Fibroblast of skin of scalp (primary cell): ENCODE measurements around the gene SULF2. TPM values are rescaled to one million over a fixed set of nuclear protein-coding genes. Genes with fewer than 3 reads are reported as not detected.
"Not testable (repeated sequence)": the region's sequence is repeated elsewhere in the genome, so short reads cannot be mapped to it uniquely, and the experiment has no call there.

Source experiments
- DNase-seq: peaks from one replicate; pipeline ENCODE4 v3.0.0-alpha.2; 2013
- polyA plus RNA-seq, 2 experiments: library from polyadenylated mRNA; unstranded; fragments of 120-200 nt; gene quantifications; one replicate each; pipeline ENCODE4 v1.2.1, GENCODE V29; 2013; ENCODE audit not compliant: insufficient read length in 2 of 2

Gene SULF2
- 55.5 TPM for polyA plus RNA-seq (2013, experiment 1 of 2; ENCODE audit: insufficient read length)
- polyA plus RNA-seq (2013, experiment 2 of 2; ENCODE audit: insufficient read length): 53.5 TPM

DNA sequence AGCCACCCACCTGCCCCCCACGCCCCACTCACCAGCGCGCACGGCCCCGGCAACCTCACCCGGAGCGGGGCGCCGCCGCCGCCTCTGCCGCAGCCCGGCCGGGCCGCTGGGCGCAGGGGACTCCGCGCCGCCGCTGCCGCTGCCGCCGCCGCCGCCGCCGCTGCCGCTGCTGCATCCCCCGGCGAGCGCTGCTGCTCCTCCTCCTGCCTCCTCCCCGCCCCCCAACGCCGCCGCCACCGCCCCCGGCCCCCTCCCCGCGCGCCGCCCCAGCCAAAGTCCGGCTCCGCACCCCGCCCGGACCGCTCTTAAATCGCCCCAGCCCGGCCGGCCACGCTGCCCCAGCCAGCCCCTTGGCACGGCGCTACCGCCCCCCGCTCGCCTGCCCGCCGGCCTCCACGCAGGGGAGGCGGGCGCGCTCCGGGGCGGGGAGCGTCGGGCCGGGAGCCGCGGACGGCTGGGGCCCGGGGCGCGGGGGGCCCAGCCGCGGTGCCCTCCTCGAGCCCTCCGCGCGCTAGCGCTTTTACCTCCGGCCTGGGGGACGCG, at the start of gene SULF2:
SULF2 (minus strand) TSS at position 171 of the 543 bp plus-strand sequence. CDS start 28,118 bp downstream, outside the sequence.
- peak; percentile 37 for DNase-seq

DNA sequence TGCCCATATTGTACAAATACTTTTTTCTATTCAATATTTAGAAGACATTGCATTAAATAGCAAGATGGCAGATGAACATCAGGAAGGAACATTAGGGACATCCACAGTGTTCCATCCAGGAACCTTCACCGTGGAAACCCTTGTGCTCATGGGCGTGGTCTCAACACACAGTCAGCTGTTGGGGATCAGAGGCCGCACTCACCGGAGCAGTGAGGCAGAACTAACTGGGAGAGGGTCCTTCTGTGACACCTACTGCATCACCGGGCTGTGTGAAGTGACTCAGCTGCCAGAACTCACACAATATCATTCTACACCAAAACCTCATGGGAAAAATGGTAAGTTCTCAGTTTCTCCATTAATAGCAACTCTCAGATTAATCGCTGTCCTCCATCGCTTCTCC, 46.4 kb upstream of the SULF2 start:
- not testable (repeated sequence) for DNase-seq

DNA sequence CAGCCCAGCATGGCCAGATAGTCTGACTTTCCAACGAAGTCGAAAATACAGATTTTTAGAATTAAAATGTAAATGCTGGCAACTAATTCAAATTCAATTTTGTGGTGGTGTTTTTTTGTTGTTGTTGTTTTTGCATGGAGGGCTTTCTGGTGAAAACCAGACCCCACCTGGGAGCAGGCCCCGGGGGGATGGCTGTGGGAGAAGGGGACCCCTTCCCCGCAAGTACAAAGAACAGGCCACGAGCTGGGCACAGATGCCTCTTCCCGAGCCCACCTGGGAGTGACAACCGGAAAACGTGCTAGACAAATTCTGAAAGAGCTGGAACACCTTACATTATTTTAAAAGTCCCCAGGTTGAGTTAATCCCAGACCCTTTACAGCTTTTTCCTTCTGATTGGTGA, 41.4 kb upstream of the SULF2 start:
- not testable (repeated sequence) for DNase-seq

DNA sequence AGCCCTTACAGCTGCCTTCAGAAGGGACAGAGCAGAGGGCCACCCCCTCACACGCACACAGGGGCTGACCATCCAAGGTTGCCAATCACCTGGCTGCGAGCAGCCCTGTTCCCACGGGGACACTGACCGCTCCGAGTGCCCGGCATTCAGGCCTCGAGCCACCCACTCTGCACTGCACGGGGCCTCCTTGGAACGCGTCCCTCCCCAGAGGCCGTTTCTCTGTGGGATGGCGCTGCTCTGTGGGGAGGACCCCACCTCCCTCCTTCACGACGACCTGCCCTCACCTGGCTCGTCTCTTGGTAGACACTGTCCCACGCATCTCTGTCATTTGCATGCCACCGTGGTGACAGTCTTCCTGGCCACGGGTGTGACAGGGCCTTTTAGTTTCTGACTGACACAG, 40.7 kb upstream of the SULF2 start:
- DNase-seq: not testable (repeated sequence)

DNA sequence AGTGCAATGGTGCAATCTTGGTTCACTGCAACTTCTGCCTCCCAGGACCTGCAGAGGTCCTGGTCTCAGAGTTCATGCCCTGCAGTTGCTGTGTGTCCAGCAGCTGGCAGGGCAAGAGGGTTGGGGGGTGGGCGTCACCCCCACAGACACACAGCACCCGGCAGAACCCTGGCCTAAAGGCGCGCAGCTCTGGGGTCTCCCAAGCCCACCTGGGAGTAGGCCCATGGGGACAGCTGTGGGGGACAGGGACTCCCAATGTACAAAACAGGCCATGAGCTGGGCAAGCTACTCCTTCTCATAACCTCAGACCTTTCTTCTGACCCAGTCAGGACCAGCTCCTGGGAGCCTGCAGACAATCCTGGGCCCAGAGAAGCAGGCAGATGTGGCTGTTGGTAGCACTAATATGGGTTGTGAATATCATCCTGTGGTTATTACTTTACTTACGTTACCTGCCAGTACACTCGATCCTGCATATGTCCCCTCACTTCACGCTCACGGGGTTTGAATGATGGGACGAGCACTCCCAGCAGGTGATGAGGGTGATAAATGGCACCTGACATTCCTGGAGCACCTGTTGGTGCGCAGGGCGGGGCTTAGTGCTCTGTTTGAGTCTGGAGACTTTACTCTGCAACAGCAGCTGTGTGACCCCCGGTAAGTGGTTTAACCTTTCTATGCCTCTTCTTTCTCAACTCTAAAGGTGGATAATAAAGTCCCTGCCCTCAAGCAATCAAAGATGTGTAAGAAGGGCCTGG, 39.9 kb upstream of the SULF2 start:
- DNase-seq: no peak

DNA sequence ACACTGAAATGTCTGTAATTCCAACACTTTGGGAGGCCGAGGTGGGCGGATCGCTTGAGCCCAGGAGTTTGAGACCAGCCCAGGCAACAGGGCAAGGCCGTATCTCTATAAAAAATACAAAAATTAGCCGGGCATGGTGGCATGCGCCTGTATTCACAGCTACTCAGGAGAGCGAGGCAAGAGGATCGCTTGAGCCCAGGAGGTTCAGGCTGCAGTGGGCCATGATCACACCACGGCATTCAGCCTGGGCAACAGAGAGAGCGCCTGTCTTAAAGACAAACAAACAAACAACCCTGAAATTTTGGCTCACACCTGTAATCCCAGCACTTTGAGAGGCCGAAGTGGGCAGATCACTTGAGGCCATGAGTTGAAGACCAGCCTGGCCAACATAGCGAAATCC, 38.7 kb upstream of the SULF2 start:
- not testable (repeated sequence) for DNase-seq

DNA sequence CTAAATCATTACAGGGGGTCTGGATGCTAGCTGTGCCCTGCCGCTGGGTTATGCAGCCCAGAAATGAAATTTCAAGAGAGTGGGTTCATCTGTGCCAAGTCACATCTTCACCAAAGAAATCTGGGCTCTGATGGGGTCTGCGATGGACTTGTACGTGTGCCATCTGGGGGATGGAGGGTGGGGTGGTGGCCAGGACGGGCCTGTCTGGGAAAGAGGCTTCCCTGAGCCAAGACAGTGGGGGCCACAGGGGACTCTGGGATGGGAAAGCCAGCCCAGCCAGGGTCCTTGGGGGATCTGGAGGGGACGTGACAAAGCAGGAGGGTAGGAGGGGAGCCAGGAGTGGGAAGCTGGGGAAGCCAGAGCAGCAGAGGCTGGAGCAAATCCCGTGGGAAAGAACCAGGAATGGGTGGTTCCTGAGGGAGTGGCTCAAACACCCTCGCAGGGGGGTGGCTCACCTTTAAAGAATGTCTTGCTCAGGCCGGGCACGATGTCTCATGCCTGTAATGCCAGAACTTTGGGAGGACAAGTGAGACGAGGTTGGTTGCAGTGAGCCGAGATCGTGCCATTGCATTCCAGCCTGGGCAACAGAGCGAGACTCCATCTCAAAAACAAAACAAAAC, 36.3 kb upstream of the SULF2 start:
- DNase-seq: peak; percentile 18

DNA sequence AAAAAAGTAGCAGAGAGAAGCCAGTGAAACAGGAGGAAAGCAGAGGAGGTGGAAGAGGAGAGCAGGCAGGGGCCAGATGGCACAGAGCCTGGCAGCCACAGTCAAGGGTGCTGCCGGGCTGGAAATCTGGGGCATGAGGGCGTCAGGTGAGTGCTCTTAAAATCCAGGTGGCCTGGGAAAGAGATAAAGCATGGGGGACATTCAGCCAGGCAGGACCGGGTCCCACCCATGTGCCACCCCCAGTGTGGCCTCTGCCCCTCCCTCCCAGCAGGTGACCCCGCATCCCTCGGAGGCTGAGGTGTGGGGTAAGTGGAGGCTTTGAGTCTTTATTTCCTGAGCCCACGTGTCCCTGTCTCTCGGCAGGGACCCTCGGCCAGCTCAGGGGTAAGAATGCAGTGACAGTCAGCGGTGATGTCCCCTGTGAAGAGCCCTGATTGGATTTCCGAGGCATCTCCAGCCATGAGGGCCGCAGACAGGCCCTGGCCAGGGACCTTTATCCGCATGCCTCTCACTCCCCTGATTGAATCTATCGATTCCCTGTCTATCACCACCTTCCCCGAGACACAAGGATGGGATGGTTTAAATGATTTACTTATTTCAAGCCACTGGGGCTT, 33.8 kb upstream of the SULF2 start:
- DNase-seq: no peak

DNA sequence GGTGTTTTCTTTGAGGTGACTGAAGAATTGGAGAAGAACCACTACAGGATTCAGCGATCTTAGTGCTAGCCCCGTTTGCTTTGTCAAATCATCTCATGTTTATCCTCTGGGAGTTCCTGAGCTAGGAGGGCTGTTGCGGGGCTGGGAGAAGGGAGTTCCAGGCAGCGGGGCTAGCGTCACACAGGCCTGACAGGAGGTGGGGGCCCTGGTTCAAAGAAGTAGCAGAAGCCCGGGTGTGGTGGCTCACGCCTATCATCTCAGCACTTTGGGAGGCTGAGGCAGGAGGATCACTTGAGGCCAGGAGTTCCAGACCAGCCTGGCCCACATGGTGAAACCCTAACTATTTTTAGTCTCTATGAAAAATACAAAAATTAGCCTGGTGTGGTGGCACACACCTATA, 33.2 kb upstream of the SULF2 start:
- no peak for DNase-seq

DNA sequence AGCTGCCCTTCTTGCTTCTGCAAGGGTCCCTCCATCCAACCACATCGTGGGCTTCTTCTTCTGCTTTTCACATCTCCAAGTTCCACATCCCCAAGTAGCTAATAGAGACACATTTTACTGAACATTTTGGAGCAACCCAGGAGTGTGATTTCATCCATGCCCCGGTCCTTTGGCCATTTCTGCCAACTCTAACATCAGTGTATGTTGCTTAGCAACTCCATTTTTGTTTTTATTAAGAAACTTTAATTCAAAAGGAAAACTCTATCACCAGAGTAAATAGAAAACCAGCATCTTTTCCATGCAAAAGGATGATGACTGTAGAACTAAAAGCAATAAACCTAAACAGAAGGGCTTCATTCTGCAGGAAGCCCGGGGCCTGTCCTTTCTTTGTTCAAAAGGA, 32.7 kb upstream of the SULF2 start:
- DNase-seq: no peak

DNA sequence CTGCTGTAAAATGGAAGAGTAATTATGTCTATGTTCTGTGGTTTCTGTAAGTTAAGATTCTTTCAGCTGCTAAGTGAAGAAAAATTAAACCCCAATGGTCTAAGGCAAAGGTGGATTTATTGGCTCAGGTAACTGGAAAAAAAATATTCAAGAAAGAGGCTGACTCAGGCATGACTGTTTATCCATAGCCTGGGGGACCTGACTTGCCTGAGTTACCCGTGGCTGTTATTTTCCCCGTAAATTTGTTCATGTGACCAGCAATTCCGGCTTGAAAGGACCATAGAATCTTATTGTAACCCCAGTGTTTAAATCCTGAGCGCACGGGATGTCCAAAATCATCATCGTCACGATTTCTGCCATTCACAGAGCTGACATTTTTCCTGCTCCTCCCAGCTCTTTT, 32.3 kb upstream of the SULF2 start:
- DNase-seq: no peak

DNA sequence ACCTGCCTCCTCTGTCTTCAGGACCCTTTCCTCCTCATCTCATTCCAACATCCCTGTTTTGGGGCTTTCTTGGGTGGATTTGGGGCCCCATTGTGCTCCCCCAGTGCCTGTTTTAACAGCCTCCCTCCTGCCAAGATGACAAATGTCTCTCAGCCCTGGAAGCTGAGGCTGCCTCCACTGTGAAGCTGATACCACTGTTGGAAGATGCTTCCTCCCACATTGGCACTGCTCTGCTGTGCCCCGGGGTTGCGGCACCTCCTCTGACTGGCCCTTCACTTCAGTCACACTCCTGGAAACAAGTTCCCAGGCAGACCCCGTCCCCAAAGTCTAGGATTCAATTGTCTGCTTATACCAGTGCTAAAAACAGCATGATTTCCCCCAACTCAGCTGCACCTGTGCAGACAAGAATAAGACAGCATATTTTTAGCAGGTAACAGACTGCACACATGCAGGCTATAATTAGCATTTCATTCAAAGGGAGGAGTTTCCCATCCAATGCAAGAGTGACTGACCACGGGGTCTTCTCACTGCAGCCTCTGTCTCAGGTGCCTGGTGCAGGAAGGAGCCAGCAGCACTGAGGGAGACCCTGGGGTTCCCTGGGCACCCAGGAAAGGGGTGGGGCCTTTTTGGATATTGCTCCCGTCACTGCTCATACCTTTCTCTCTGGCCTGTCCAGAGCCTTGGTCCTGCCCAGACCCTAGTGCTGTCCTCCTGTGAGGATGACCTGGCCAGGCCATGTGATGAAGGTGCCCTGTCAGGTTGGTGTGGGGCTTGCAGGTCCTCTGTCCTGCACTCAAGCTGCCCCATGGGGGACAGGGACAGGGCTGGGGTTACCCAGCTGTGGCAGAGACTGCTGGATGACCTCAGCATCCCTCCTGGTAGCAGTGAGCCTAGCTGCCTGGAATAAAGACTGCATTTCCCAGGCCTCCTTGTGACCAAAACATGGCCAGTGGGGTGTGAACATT, 31.5 kb upstream of the SULF2 start:
- no peak for DNase-seq

DNA sequence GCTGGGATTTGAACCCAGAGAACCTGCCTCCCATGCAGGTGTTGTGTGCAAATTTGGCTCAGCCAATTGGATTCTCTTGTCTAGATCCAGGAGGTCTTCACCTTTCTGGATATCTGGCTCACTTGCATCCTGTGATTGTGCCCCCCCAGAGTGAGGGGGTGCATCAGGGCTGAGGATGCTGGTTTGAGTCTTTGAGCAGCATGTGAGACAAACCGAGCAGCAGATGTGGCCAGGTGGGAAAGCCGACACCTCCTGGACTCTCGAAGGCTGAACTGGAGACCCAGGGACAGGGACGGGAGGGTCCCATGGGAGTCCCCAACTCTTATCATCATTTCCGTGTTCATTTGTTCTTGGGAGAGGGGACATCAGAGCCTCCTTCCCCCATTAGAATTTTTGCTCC, 30.6 kb upstream of the SULF2 start:
- no peak for DNase-seq

DNA sequence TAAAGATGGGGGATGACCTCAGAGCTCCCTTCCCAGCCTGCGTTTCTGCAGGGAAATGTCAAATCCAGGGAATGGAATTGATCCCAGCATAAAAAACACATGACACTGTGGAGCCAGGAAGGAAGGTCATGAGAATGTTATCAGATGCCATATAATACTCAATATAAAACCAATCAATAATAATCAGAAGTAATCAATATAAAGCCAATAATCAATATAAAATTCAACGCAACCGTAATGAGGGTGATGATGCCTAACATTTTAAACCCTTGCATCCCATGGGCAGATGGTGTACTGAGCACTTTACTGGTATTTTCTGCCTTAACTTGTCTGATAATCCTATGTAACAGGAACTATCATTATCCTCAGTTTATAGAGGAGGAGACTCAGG, 30.1 kb upstream of the SULF2 start:
- no peak for DNase-seq

DNA sequence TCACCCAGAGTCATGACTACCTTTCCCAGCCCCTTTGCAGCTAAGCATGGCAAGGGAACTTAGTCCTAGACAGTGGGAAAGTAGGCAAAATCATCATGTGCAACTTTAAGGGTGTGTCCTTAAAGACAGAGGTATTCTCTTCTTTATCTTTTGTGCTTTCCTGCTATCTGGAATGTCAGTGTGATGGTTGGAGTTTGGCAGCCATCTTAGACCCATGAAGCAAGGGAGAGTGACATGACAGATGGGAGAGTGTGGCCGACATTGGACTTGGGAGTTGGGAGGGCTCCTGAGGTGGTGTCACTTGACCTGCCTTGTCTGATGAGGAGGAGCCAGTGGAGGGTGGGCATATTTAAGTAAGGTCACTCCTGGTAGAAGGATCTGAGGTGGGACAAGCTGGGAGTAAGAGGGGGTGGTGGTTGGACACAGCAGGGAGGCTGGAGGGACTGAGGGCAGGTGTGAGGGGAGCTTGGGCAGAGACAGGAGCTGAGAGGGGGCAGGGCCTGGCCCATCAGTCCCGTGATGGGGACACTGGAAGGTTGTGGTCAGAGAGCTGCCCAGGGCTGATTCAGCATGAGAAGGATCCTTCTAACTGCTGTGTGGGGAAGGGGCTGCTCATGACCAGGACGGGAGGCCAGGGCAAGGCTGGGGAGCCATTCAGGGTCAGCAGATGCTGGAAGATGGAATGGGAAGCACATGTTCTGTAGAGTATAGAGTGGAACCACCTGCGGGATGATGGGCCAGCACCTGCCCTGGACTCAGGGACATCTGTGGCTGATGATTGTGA, 29.5 kb upstream of the SULF2 start:
- no peak for DNase-seq

DNA sequence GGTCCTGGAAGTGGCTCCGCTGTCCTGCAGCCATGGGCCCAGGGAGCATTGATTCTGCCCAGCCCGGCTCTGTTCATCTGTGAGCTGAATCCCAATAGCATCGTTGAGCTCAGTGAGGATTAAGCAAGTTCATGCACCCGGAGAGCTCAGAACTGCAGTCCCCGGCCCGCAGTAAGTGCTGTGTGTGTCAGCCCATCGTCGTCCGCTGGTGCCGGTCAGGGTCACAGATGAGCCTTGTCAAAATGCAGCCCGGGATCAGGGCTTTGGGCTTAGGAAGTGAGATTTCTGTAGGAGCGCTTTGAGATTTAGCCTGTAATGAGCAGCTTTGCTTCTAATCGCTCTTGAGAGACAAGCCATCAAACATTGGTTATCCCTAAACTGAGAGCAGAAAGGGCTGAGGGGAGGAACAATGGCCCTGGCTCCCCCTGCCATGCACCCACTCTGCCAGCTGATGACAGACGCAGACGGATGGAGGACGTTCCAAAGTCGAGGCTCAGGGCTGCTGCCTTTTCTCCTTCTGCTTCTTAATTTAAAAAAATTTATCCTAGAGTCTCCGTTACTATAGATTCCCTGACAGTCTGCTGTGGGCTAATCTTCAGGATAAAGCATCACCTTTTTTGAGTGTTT, 25.6 kb upstream of the SULF2 start:
- no peak for DNase-seq

DNA sequence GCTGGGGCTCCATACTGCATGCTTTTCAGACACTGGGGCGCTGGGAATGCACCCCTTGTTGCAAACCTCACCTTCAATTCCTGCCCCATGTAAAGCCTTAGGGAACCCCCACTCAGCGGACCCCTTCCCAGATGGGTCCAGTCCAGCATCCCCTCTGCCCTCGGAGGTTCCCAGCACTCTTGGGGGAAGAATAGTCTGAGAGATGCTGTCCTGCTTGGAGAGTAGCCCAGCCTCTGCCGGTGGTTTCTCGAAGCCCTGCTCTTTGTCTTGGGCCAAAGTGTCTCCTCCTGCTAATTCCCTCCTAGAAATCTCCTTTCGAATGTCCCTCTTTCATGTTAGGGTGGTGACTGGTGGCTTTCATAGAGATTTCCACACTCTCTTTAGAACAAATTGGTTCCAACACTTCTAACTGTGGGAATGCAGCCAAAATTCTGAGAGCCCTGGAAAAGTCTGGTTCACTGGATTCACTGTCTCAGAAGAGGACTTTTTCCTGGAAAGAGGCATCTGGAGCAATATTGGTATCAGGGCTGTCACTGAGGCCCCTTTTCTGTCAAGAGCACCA, 24.9 kb upstream of the SULF2 start:
- no peak for DNase-seq

DNA sequence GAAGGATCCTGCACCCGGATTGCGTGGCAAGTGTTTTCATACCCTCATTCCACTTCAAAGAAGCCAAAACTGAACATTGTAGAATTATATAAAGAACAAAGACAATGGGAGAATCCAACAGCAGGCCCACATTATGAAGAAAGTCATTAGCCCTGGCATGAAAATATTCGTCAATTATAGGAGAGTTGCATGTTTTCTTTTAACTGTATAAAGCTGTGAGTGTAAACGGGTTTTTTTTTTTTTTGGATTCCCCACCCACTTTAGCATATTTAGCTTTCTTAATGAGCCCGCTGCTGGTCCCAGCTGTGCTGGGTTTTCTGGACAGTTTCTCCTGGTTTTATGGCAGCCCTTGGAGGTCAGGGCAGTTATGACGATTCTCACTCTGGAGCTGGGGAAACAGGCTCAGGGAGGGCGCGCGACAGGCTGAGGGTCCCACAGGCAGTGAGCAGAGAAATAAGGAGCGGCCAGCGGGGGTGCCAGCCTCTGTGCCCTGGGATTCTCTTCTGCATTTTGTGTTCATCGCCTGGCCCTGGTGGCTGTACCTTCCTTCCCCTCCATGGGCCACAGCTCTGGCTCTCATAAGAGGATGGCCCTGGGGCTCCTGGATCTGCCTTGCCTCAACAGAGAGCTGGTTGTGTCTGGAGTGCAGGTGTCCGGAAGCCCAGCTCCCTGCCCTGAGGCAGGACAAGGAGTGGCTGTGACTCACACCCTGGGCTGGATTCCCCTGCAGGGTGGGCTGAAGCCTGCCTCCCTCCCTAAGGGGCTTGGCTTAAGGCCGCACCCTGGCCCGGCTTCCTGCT, 24.1 kb upstream of the SULF2 start:
- no peak for DNase-seq

DNA sequence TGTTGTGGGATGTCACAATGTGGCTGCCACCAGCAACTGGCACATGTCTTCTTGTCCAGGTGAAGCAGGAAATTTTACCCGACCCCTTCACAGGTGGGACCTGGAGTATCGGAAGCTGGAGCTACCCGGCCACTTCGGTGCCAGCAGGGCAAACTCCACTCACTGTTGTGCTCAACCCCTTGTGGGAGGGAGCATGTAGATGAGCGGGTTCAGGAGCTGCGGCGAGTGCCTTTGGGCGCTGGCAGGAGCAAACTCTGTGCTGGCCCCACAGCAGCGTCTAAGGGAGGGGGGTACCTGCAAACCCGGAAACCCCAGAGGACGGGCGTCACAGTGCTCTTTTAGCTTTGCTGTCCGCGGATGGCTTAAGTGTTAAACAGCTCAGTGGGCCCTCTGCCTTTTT, 20.7 kb upstream of the SULF2 start:
- no peak for DNase-seq

DNA sequence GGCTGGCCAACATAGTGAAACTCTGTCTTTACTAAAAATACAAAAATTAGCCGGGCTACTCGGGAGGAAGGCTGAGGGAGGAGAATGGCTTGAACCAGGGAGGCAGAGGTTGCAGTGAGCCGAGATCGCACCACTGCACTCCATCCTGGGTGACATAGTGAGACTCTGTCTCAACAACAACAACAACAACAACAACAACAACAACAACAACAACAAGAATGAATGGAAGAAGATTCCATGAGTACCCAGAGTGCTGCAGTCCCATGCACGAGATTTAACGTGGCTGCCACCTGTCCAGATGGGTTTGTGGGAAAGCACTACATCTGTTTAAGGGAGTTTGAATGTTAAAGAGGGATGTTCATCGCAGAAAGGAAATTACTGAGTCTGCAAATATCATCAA, 19.7 kb upstream of the SULF2 start:
- not testable (repeated sequence) for DNase-seq
